Lower leg skin (tissue), 4 donors: ENCODE measurements around the gene DR1. TPM values are rescaled to one million over a fixed set of nuclear protein-coding genes. Genes with fewer than 3 reads are reported as not detected.
A peak's percentile ranks its signal among the peaks of the same experiment; 100 is the strongest.

Experiments
- DNase-seq, 2 donors: peaks; one replicate each; pipeline ENCODE4 v3.0.0-alpha.2; 2019; ENCODE audit warnings: low spot score in 2 of 2
- H3K4me3 ChIP-seq: fragments of 200-600 bp; sonication (generic); 2 replicates; pipeline ENCODE4 v1.5.1; 2017; ENCODE audit warnings: mild to moderate bottlenecking, low read depth; ENCODE audit not compliant: poor library complexity, severe bottlenecking
- CTCF ChIP-seq, 3 donors: fragments of 450-650 bp; IDR thresholded peaks; one replicate each; pipeline ENCODE4 v1.5.1; 2016; ENCODE audit warnings: antibody characterized with exemption in 3 of 3, mild to moderate bottlenecking in 3 of 3, moderate library complexity in 2 of 3
- POLR2A ChIP-seq, 2 donors: fragments of 450-650 bp; IDR thresholded peaks; one replicate each; pipeline ENCODE4 v1.6.1; 2016 to 2017; ENCODE audit warnings: antibody characterized with exemption in 2 of 2, mild to moderate bottlenecking in 1 of 2, moderate library complexity in 1 of 2
- WGBS, 2 donors: methylation state at CpG; one replicate each; pipeline ENCODE4 v1.1.5; 2018; 5-methylcytosine and 5-hydroxymethylcytosine counted together
- intact Hi-C: fragments of 100-400 bp; cut with DNase I; formaldehyde crosslinking; loops from one replicate; pipeline ENCODE4 v1.15.0; 2023; ENCODE audit warnings: low total_unique reads
- total RNA-seq, 4 donors: library from RNA; depleted of rRNA; stranded (reverse); fragments of >200 nt; gene quantifications; one replicate each; pipeline ENCODE4 v1.1.0, GENCODE V29; 2016

Gene DR1
- total RNA-seq, result 10 to 100 TPM; 41.3 to 66.1 (median 52.1) TPM

GRCh38 chr1:93345633-93346420 is at the start of gene DR1:
Gene DR1, plus strand, starts transcription at chr1:93345907. Its CDS starts 739 bp downstream, at chr1:93346646.
- intact Hi-C loops, result no loop called here
- TF ChIP-seq CTCF (IDR thresholded peaks at IDR 0.05) (no peak), POLR2A (IDR thresholded peaks at IDR 0.05) (peak in 1 of 2 donors; percentile 49)
- peak within 1 kb of the TSS; percentile 96 for H3K4me3 ChIP-seq
- DNase-seq, result peak; percentile 92 to 98
- WGBS, 2 donors, result 1% methylated on average over 46 to 65 of the region's 80 CpGs

- TF ChIP-seq CTCF (IDR thresholded peaks at IDR 0.05) (no peak), POLR2A (IDR thresholded peaks at IDR 0.05) (no peak)
- DNase-seq, result no peak
- WGBS, 2 donors, result 78% methylated on average over 3 of the region's 3 CpGs
- no peak overlapping the region for H3K4me3 ChIP-seq
- intact Hi-C loops, result no loop called here
Measured at GRCh38 chr1:93296555-93297154, 49.1 kb upstream of the DR1 start.

- H3K4me3 ChIP-seq, result no peak overlapping the region
- intact Hi-C loops, result no loop called here
- WGBS, 2 donors, result 71 to 82% methylated on average over 1 of the region's 1 CpG
- TF ChIP-seq CTCF (IDR thresholded peaks at IDR 0.05) (no peak), POLR2A (IDR thresholded peaks at IDR 0.05) (no peak)
- no peak for DNase-seq
Measured at GRCh38 chr1:93301131-93301530, 44.6 kb upstream of the DR1 start.

GRCh38 chr1:93302078-93302477 is 43.6 kb upstream of the DR1 start:
- 86% methylated on average over 5 of the region's 5 CpGs for WGBS, 2 donors
- intact Hi-C loops, result no loop called here
- no peak for DNase-seq
- no peak overlapping the region for H3K4me3 ChIP-seq
- no peak for TF ChIP-seq CTCF (IDR thresholded peaks at IDR 0.05)
- no peak for TF ChIP-seq POLR2A (IDR thresholded peaks at IDR 0.05)

GRCh38 chr1:93304716-93305138 is 41.0 kb upstream of the DR1 start:
- intact Hi-C loops, result no loop called here
- 27 to 32% methylated on average over 2 of the region's 2 CpGs for WGBS, 2 donors
- TF ChIP-seq CTCF (IDR thresholded peaks at IDR 0.05), result peak in 1 of 3 donors; percentile 70
- no peak for TF ChIP-seq POLR2A (IDR thresholded peaks at IDR 0.05)
- peak in 1 of 2 donors; percentile 37 for DNase-seq
- no peak overlapping the region for H3K4me3 ChIP-seq
